GM19035 (cell line): ENCODE data around the gene ZNF639.
"Not testable (repeated sequence)": the region's sequence is repeated elsewhere in the genome, so short reads cannot be mapped to it uniquely, and the experiment has no call there.

ENCODE experiments used
- ATAC-seq: cut with Tn5 transposase; IDR thresholded peaks from one replicate; pipeline ENCODE4 v1.9.1; 2021; ENCODE audit not compliant: unreplicated experiment

Gene ZNF639

DNA sequence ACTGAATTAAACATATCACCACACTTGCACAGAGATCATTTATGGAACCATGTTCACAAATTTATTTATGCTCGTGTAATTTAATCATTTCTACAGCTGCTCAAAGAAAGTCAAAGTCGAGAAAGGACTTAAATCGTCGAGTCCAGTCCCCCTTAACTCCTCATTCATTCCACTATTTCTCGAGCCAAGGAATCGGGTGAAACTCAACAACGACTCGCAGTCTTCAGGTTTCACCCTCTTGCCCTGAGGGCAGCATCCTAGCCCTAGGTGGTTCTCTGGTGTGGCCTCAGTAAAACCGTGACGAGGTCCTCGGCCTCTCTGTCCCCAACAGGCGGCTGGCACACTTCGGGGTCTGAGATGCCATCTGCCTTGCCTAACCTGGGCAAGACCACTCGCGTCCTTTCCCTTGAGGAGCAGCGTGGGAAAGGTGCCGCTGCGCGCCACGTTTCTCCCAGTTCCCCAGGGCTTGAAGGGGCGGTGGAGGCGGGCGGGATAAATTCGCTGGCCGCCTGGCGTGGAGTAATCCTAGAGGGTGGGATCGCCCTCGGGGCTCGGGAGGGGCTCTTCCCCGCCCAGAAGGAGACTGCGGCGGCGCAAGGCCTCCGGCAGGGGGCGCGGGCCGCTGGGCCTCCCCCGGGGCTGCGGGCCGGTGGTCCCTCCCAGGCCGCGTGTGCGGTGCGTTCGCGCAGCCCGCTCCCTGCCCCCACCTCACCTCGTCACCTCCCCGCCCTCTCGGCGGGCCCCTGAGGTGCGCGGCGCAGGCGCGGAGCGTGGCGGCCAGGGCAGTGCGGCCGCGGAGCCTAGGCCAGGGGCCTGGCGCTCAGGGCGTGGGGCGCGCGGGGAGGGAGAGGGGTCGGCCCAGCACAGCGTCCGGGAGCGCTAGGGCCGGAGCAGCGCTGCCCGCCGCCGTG lies at the start of gene ZNF639:
TSS of gene ZNF639 (plus strand) at position 746 of the 911 bp plus-strand sequence. CDS start 5,263 bp downstream, outside the sequence.
- ATAC-seq, result peak; percentile 67

DNA sequence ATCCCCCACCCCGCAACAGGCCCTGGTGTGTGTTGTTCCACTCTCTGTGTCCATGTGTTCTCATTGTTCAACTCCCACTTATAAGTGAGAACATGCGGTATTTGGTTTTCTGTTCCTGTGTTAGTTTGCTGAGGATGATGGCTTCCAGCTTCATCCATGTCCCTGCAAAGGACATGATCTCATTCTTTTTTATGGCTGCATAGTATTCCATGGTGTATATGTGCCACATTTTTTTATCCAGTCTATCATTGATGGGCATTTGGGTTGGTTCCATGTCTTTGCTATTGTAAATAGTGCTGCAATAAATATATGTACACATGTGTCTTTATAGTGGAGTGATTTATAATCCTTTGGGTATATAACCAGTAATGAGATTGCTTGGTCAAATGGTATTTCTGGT lies 48.4 kb upstream of the ZNF639 start:
- ATAC-seq, result not testable (repeated sequence)

DNA sequence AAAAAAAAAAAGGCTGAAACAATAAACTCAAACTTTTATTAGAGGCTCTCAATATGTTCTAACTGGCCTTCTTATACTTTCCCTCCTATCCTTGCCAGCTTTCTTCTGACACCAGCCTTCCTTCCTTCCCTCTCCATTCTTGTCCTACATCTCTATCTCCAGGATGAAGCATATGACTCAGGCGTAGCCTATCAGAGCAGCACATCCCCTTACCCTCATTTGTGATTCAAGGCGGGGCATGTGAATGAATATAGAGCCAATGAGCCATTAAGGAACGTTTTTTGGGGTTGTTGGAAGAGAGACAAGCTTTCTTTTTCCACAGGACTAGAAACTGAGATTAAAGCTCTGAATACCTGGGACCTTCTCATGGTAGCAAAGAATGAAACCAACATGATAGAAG lies 46.8 kb upstream of the ZNF639 start:
- ATAC-seq, result no peak

DNA sequence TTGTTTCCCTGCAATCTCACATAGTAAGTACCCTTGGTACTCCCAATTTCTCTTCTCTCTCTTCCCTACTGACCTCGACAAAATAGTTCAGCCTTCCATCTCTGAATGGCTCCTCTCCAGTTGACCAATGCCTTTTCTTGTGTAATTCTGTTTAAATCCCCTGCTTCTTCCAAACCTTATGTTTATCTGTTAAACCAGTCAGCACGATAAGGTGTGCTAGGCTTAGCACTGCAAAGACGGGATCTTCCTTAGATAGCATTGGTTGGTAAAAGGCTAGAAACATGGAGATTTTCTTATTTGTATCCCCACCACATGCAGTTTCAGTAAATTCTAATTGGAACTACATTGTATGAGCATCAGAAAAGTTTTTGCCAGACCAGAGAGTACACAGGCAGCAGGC lies 46.1 kb upstream of the ZNF639 start:
- no peak for ATAC-seq

DNA sequence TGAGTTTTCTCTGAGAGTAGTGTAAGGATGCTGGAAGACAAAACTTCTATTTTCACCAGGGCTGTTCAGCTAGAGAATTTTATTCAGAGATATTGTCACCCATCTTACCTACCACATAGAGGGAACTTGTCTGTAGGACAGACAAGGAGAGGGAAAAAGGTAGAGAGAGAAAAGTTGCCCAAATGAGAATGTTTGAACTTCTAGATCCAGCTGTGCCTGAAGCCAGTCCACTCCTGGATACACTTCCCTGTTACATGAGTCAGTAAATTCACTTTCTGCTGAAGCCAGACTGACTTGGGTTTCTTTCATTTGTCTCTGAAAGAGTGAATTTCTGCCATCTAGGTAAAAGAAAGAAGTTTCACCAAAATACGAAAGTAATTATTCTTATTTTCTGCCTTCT lies 44.7 kb upstream of the ZNF639 start:
- ATAC-seq, result no peak

- no peak for ATAC-seq
Measured at GRCh38 chr3:179278932-179279693, 43.7 kb upstream of the ZNF639 start.

DNA sequence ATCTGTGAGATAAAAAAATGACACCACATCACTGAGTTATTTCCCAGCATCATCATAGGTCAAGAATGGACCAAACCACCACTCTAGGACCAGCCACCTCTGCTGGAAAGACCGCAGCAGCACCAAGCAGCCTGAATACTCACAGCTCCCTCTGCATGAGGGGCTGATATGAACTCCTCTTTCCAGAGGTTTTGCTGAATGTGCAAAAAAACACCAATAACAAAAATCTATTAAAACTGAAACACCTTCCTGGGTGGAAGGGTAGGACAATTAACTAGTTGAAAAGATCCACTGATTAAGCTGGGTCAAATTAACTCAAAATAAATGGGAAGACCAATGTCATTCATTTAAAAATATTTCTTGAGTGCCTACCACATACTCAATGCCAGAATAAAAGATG lies 43.0 kb upstream of the ZNF639 start:
- ATAC-seq, result no peak

GRCh38 chr3:179281825-179282224 lies 41.0 kb upstream of the ZNF639 start:
- no peak for ATAC-seq

DNA sequence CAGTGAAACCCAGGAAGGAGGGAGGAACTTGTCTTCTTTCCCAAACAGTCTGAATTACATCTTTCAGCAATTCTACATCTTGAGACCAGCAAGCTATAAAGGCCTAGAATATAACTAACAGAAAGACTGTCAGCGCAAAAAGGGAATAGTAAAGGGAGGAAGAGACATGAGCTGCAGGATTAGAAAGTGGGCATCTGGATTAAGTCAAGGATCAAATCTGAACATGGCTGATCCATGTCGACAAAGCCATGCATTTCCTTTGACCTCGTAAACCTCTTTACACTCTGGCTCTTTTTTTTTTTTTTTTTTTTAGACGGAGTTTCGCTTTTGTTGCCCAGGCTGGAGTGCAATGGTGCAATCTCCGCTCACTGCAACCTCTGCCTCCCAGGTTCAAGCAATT lies 36.5 kb upstream of the ZNF639 start:
- no peak for ATAC-seq

DNA sequence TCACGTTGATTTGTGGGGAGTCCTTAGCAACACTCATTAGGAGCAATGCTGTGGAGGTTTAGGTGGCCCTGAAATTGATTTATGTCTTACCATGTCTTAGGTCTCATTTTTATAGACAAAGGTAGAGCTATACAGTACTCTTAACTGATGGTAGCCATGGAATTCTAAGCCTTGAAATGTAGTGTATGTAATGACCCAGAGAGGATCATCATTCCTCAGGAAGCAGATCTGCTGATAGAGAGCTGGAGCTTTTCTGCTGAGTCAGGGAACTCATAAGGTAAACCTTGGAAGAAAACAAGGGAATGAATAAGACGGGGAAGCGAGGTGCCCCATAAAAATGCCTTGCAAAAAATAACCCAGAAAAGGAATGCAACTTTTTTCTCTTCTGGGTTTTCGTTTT lies 34.0 kb upstream of the ZNF639 start:
- no peak for ATAC-seq

GRCh38 chr3:179289295-179289694 lies 33.5 kb upstream of the ZNF639 start:
- no peak for ATAC-seq

DNA sequence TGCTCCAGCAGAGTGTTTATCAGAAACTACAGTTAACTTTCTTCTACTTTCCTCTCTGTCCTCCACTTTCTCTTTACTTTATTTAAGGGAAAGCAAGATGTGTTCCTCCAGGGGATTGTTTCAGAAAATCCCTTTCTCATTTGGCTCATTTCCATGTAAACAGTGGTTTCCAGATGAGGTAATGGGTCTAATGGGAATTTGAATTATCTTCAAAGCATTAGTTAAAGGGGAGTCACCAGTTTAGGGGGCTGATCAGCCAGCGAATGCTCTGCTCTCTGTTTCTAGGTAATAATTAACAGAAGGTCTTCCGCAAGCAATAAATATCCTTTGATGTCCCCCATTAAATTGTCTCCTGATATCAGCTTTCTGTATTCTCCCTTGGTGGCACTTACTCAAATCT lies 30.4 kb upstream of the ZNF639 start:
- ATAC-seq, result no peak

DNA sequence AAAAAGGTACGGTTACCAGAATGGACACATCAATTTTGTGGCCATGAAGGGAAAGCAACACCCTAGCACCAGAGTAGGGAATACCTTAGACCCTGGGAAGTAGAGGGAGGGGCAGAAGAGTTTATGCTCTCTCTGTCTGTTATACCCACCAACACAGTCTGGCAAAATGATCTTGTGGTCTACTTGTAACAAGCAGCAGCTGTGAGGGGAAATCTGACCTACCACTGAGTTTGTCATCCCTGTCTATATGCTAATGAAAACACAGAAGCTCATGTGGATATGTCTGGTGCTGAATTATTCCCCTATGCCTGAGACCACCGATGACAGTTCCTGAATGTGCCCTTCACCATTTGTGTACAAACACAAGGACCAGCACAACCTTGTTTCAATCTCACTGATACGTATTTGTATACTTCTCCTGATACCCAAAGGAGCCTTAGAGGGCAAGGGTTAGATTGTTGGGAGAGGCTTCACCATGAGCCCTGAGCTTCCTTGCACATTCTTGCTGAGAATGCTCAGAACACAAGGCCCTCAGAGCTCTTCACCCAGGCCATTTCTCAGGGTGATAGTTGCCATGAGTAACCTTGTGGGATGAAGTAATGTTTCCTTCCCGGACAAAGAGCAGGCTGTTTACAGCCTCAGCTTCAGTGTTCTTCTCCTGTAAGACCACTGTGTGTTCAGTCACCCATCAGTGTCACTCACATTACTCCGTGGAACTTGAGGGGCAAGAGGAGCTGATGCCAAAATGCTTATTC lies 24.7 kb upstream of the ZNF639 start:
- ATAC-seq, result no peak

DNA sequence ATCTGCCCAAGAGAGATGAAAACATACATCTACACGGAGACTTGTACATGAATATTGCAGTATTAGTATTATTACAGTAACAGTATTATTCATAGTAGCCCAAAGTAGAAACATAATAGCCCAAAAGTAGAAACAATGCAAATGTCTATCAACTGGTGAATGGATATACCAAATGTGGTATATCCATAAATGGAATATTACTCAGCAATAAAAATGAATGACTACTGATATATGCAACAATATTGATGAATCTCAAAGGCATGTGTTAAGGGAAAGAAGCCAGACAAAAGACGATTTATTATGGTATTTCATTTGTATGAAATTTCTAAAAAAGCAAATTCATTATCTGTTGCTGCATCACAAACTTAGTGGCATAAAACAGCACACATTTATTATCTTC lies 23.5 kb upstream of the ZNF639 start:
- ATAC-seq, result no peak

DNA sequence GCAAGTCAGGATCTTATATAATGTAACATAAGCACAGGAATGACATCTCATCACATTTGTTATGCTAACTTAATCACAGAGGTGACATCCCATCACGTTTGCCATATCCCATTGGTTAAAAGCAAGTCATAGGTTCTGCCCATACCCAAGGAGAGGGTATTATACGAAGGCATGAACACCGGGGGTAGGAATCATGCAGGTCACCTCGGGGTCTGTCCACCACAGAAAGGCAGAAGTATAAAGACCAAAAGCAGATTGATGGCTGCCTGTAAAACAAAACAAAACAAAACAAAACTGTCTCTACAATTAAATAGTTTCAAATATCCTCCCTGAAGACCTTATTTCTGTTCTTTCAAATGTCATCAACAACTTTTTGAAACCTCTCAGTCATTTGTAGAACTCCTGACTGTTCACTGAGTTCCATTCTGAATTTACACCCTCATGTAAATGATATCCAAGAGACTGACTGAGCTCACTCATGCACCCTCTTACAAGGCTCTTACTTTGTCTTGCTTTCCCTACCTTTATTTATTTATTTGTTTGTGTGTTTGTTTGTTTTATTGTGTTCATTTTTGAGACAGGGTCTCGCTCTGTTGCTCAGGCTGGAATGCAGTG lies 22.7 kb upstream of the ZNF639 start:
- ATAC-seq, result peak; percentile 66

- no peak for ATAC-seq
Measured at GRCh38 chr3:179301645-179302044, 21.2 kb upstream of the ZNF639 start.

DNA sequence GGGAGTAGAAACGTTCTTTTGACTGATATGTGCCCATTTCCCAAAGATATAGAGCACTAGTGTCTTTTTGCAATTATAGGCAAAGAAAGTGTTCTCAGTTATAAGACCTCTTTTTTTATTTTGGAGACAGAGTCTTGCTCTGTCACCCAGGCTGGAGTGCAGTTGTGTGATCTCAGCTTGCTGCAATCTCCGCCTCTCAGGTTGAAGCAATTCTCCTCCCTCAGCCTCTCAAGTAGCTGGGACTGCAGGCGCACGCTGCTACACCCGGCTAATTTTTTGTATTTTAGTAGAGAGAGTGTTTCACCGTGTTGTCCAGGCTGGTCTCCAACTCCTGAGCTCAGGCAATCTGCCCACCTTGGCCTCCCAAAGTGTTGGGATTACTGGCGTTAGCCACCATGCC lies 20.7 kb upstream of the ZNF639 start:
- ATAC-seq, result no peak

- no peak for ATAC-seq
Measured at GRCh38 chr3:179304605-179305004, 18.2 kb upstream of the ZNF639 start.

- not testable (repeated sequence) for ATAC-seq
Measured at GRCh38 chr3:179307362-179307761, 15.5 kb upstream of the ZNF639 start.

DNA sequence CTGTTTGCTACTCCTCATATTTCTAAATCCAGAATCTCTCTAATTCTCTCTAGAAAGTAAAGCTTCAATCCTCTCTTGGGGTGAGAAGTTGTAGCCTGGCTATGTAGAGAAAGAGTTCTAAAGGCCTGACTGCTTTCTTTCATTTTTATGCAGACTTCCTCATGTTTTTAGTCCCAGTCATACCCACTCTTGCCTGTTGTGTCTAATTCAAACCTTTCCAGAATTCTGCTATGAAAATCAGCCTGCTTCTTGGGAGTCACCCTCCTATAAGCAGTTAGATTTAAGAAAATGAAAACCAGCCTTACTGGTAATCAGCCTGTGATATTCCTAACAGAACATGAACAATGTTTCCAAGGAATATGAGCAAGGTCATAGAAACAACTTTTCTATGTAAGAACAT lies 14.8 kb upstream of the ZNF639 start:
- no peak for ATAC-seq
